Fibroblast of pulmonary artery (primary cell): ENCODE results near the gene MSRB3.
A peak's percentile ranks its signal among the peaks of the same experiment; 100 is the strongest.

Source experiments
- DNase-seq: peaks from one replicate; pipeline ENCODE4 v3.0.0-alpha.2; 2010; ENCODE audit warnings: low read depth
- H3K4me3 ChIP-seq: replicated peaks from 2 replicates; pipeline ENCODE4 v1.5.1; 2011; ENCODE audit warnings: low read depth, mild to moderate bottlenecking, control low read depth, low read length, moderate library complexity
- TF ChIP-seq, protein P1 (sequence below): IDR thresholded peaks from 2 replicates; pipeline ENCODE4 v1.5.1; 2011; ENCODE audit warnings: mild to moderate bottlenecking, control low read depth, low read length, inconsistent platforms; ENCODE audit errors: missing control alignments

The MSRB3 gene

GRCh38 chr12:65497660-65498059, 219.2 kb downstream of the MSRB3 start:
- DNase-seq, result peak; percentile 54

DNA sequence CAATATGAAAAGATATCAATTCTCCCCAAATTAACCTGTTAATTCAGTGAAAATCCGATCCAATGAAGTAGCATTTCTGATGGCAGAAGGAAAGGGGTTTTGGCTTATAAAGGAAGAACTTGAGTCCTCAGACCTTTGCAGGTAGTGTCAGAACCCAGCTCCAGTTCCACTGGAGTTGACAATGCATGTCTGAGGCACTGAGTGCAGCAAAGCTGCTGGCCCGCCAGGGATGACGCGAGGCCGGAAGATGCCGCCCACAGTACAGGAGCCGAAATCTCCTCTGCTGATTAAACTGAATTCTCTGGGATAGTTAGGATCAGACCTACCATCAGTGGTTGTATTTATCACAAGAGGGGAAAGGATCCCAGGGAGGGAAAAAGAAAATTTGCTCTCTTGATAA, 220.7 kb downstream of the MSRB3 start:
- TF ChIP-seq, protein P1, sequence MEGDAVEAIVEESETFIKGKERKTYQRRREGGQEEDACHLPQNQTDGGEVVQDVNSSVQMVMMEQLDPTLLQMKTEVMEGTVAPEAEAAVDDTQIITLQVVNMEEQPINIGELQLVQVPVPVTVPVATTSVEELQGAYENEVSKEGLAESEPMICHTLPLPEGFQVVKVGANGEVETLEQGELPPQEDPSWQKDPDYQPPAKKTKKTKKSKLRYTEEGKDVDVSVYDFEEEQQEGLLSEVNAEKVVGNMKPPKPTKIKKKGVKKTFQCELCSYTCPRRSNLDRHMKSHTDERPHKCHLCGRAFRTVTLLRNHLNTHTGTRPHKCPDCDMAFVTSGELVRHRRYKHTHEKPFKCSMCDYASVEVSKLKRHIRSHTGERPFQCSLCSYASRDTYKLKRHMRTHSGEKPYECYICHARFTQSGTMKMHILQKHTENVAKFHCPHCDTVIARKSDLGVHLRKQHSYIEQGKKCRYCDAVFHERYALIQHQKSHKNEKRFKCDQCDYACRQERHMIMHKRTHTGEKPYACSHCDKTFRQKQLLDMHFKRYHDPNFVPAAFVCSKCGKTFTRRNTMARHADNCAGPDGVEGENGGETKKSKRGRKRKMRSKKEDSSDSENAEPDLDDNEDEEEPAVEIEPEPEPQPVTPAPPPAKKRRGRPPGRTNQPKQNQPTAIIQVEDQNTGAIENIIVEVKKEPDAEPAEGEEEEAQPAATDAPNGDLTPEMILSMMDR, result no peak
- DNase-seq, result no peak
- H3K4me3 ChIP-seq, result no peak overlapping the region

More at GRCh38 chr12:65497660-65498059, 219.2 kb downstream of the MSRB3 start:
- TF ChIP-seq, protein P1, result no peak
- H3K4me3 ChIP-seq, result no peak overlapping the region

- TF ChIP-seq, protein P1, result no peak
- H3K4me3 ChIP-seq, result no peak overlapping the region
- DNase-seq, result peak; percentile 33
Observed at GRCh38 chr12:65500091-65500900, 221.8 kb downstream of the MSRB3 start.

- peak; percentile 28 for DNase-seq
- no peak overlapping the region for H3K4me3 ChIP-seq
- TF ChIP-seq, protein P1, result no peak
Observed at GRCh38 chr12:65501093-65501621, 222.7 kb downstream of the MSRB3 start.

DNA sequence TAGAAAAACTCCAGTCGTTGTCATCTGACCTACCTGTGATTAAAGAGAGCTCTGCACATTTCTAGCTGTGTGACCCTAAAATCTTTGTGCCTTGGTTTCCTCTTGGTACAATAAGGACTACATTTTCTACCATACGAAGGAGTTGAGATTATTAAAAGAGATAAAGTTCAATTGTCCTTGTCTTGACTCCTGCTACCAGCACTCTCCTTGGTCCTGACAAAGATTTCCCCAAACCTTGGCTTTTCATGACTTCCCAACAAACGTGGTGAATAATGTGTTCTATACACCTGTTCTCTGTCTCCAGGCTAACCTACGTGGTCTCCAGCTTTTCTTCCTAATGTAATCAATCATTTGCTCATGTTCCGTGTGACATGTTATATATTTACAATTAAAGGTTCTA, 223.5 kb downstream of the MSRB3 start:
- no peak for DNase-seq
- H3K4me3 ChIP-seq, result no peak overlapping the region
- TF ChIP-seq, protein P1, result no peak

- TF ChIP-seq, protein P1, result no peak
- H3K4me3 ChIP-seq, result no peak overlapping the region
- no peak for DNase-seq
Observed at GRCh38 chr12:65504417-65504816, 225.9 kb downstream of the MSRB3 start.
